NT2/D1 (cell line): ENCODE data around the gene MAGI2.

Experiments used
- YY1 ChIP-seq: IDR thresholded peaks from 2 replicates; pipeline ENCODE4 v1.6.1; 2011; ENCODE audit not compliant: insufficient read length, insufficient read depth
- ZNF274 ChIP-seq: IDR thresholded peaks from 2 replicates; pipeline ENCODE4 v1.6.1; 2011; ENCODE audit warnings: mild to moderate bottlenecking, low read depth, low read length

GRCh38 chr7:78695826-78696225 lies 757.6 kb downstream of the MAGI2 start:
- TF ChIP-seq ZNF274 (no peak), YY1 (no peak)
